T-cell (primary cell): ENCODE data around the gene TAOK3. TPM values are rescaled to one million over a fixed set of nuclear protein-coding genes. Genes with fewer than 3 reads are reported as not detected.
"Not testable (repeated sequence)": the region's sequence is repeated elsewhere in the genome, so short reads cannot be mapped to it uniquely, and the experiment has no call there.

Source experiments
- ATAC-seq, 4 experiments: fragments of 200-7000 bp in 3 of 4; fragments of 150-1000 bp in 1 of 4; cut with Tn5 transposase; replicated peaks in 1 of 4; 1 replicate in 3 of 4; 2 replicates in 1 of 4; pipeline ENCODE4 v1.10.0; 2021; ENCODE audit warnings: moderate library complexity in 3 of 4, mild to moderate bottlenecking in 2 of 4, moderate number of reproducible peaks in 1 of 4
- CTCF ChIA-PET, 2 donors: fragments of 300-600 bp; sonication (Branson Sonifier 250); formaldehyde crosslinking; loops; one replicate each; lab custom pipeline; 2022; ENCODE audit warnings: antibody characterized with exemption in 2 of 2; lab: Charles Lee
- POLR2A ChIA-PET, 2 donors: fragments of 300-600 bp; sonication (Branson Sonifier 250); formaldehyde crosslinking; loops; one replicate each; lab custom pipeline; 2022; ENCODE audit warnings: antibody characterized with exemption in 2 of 2; lab: Charles Lee
- DNase-seq, 35 experiments: peaks; one replicate each; pipeline versions ENCODE4 v3.0.0 to v3.0.0-alpha.2; 2013 to 2023
- H3K27ac ChIP-seq: one replicate; pipeline ENCODE4 v1.5.1; 2013; ENCODE audit warnings: low read length
- H3K27me3 ChIP-seq, 2 experiments: replicated peaks in 1 of 2; 1 replicate in 1 of 2; 2 replicates in 1 of 2; pipeline versions ENCODE4 v1.6.1 to v1.7.0; 2013; ENCODE audit warnings: low read length in 1 of 2, mixed read lengths in 1 of 2; ENCODE audit not compliant: control insufficient read depth in 2 of 2, insufficient read depth in 2 of 2; ENCODE audit errors: extremely low read depth in 1 of 2
- H3K36me3 ChIP-seq, 2 donors: 1 replicate in 1 of 2; 2 replicates in 1 of 2; pipeline versions ENCODE4 v1.6.1 to v1.7.0; 2013; ENCODE audit warnings: low read length in 1 of 2; ENCODE audit not compliant: control insufficient read depth in 2 of 2, insufficient read depth in 1 of 2; ENCODE audit errors: extremely low read depth in 1 of 2
- H3K4me1 ChIP-seq, 2 experiments: 1 replicate in 1 of 2; 2 replicates in 1 of 2; pipeline versions ENCODE4 v1.6.1 to v1.7.0; 2013; ENCODE audit warnings: low read length in 2 of 2, mixed read lengths in 1 of 2; ENCODE audit not compliant: insufficient read depth in 2 of 2, control insufficient read depth in 1 of 2; ENCODE audit errors: extremely low read depth in 1 of 2
- H3K4me3 ChIP-seq, 2 donors: 1 replicate in 1 of 2; 2 replicates in 1 of 2; pipeline versions ENCODE4 v1.5.1 to v1.7.0; 2013; ENCODE audit warnings: mild to moderate bottlenecking in 2 of 2, low read length in 1 of 2, moderate library complexity in 1 of 2; ENCODE audit not compliant: control insufficient read depth in 1 of 2; ENCODE audit errors: extremely low read depth in 1 of 2
- H3K9me3 ChIP-seq: 2 replicates; pipeline ENCODE4 v1.7.0; 2013
- H3K27ac Mint-ChIP-seq, 2 donors: one replicate each; pipeline ENCODE4 v1.8.0; 2020 to 2021; ENCODE audit warnings: mild to moderate bottlenecking in 2 of 2, mixed read lengths in 2 of 2
- H3K27me3 Mint-ChIP-seq, 2 donors: one replicate each; pipeline ENCODE4 v1.8.0; 2021 to 2022; ENCODE audit warnings: mixed read lengths in 2 of 2
- H3K36me3 Mint-ChIP-seq: one replicate; pipeline ENCODE4 v1.8.0; 2021; ENCODE audit warnings: mixed read lengths
- H3K4me1 Mint-ChIP-seq, 3 donors: one replicate each; pipeline ENCODE4 v1.8.0; 2020 to 2022; ENCODE audit warnings: mixed read lengths in 3 of 3, mild to moderate bottlenecking in 1 of 3
- H3K4me3 Mint-ChIP-seq, 3 donors: one replicate each; pipeline ENCODE4 v1.8.0; 2020 to 2022; ENCODE audit warnings: mild to moderate bottlenecking in 3 of 3, mixed read lengths in 3 of 3, moderate library complexity in 3 of 3
- H3K9me3 Mint-ChIP-seq, 3 donors: one replicate each; pipeline ENCODE4 v1.8.0; 2020 to 2022; ENCODE audit warnings: mixed read lengths in 3 of 3
- WGBS: methylation state at CpG from one replicate; pipeline ENCODE4 v1.1.5; 2013; ENCODE audit warnings: missing lambda C conversion rate; ENCODE audit not compliant: insufficient coverage; 5-methylcytosine and 5-hydroxymethylcytosine counted together
- total RNA-seq, 35 experiments: library from RNA in 6 of 35; stranded (reverse) in 6 of 35; fragments of 120-200 nt in 1 of 35; gene quantifications; one replicate each; pipeline versions ENCODE4 v1.2.1 to v1.2.4 and lab custom pipeline; 2013 to 2026

The TAOK3 gene
- total RNA-seq, 5 donors from 2014 or later (not counting 1 experiment from before 2014, with no cell fraction given): 58.7 to 93.6 (median 67.4) TPM

- peak overlapping the region in 1 of 2 donors; percentile 6 for H3K4me3 ChIP-seq
- peak overlapping the region; percentile 76 to 79 for H3K27ac Mint-ChIP-seq
- H3K27me3 Mint-ChIP-seq: no peaks in the 10 kb centered on the region
- 0% methylated on average over 1 of the region's 7 CpGs for WGBS
- CTCF ChIA-PET: interaction anchor here (0.5 to 4.1 kb wide), 8 partner anchors 11 to 174 kb away, joined by 3 to 64 read pairs (median 8); partner anchors contain the start of genes SUDS3 (in 2 of the 2) and TAOK3 (in 1 of the 2)
- peaks cover 0 to 2% of the 10 kb centered on the region in 2 donors for H3K36me3 ChIP-seq
- H3K4me3 Mint-ChIP-seq: peak overlapping the region; percentile 62 to 94 (median 87)
- H3K9me3 Mint-ChIP-seq: no peaks in the 10 kb centered on the region
- peak in 29 of 35 experiments; percentile 20 to 82 (median 46) for DNase-seq
- H3K4me1 ChIP-seq: peaks cover 17 to 25% of the 10 kb centered on the region in 2 experiments
- ATAC-seq: peak; percentile 64 to 75 (median 67)
- peaks cover 58 to 65% (median 63%) of the 10 kb centered on the region in 3 donors for H3K4me1 Mint-ChIP-seq
- peaks cover 15% of the 10 kb centered on the region for H3K36me3 Mint-ChIP-seq
- no peaks in the 10 kb centered on the region for H3K9me3 ChIP-seq
- H3K27ac ChIP-seq: peak overlapping the region; percentile 56
- POLR2A ChIA-PET: interaction anchor here (0.6 to 2.2 kb wide), 4 partner anchors 12 to 192 kb away, joined by 3 to 8 read pairs (median 4); partner anchors contain the start of gene SUDS3 (in 1 of the 2)
- no peaks in the 10 kb centered on the region for H3K27me3 ChIP-seq
These were observed 15.3 kb downstream of the TAOK3 start for GRCh38 chr12:118357257-118358007.

GRCh38 chr12:118356809-118357256 is 15.9 kb downstream of the TAOK3 start:
- CTCF ChIA-PET: interaction anchor here (0.5 to 4.1 kb wide), 7 partner anchors 11 to 174 kb away, joined by 5 to 64 read pairs (median 10); partner anchors contain the start of genes SUDS3 (in 2 of the 2) and TAOK3 (in 1 of the 2)
- peak overlapping the region; percentile 56 for H3K27ac ChIP-seq
- Mint-ChIP-seq H3K36me3 (peaks cover 15% of the 10 kb centered on the region), H3K4me3 (peak overlapping the region; percentile 62 to 94 (median 87)), H3K9me3 (no peaks in the 10 kb centered on the region), H3K27me3 (no peaks in the 10 kb centered on the region), H3K27ac (peak overlapping the region; percentile 21 to 79), H3K4me1 (peaks cover 58 to 64% (median 63%) of the 10 kb centered on the region in 3 donors)
- no peak overlapping the region for H3K4me3 ChIP-seq
- H3K27me3 ChIP-seq: no peaks in the 10 kb centered on the region
- DNase-seq (no peak), ATAC-seq (no peak)
- no CpG with 5 or more reads among the region's 1 CpG for WGBS
- H3K36me3 ChIP-seq: peaks cover 0 to 2% of the 10 kb centered on the region in 2 donors
- no peaks in the 10 kb centered on the region for H3K9me3 ChIP-seq
- peaks cover 17 to 25% of the 10 kb centered on the region in 2 experiments for H3K4me1 ChIP-seq
- POLR2A ChIA-PET: interaction anchor here (0.5 to 0.7 kb wide), 2 partner anchors 48 to 182 kb away, joined by 4 to 10 read pairs; no protein-coding TSS in a partner anchor

- no peak overlapping the region for H3K4me3 ChIP-seq
- Mint-ChIP-seq H3K27ac (no peak overlapping the region), H3K9me3 (no peaks in the 10 kb centered on the region), H3K36me3 (peaks cover 15% of the 10 kb centered on the region), H3K27me3 (no peaks in the 10 kb centered on the region), H3K4me1 (peaks cover 61 to 67% (median 63%) of the 10 kb centered on the region in 3 donors), H3K4me3 (no peak overlapping the region)
- peaks cover 17 to 25% of the 10 kb centered on the region in 2 experiments for H3K4me1 ChIP-seq
- H3K27me3 ChIP-seq: no peaks in the 10 kb centered on the region
- WGBS: no CpG with 5 or more reads among the region's 1 CpG
- peaks cover 0 to 2% of the 10 kb centered on the region in 2 donors for H3K36me3 ChIP-seq
- H3K27ac ChIP-seq: no peak overlapping the region
- DNase-seq: no peak
- H3K9me3 ChIP-seq: no peaks in the 10 kb centered on the region
- ChIA-PET POLR2A (interaction anchor here in 1 of 2 donors (0.6 kb wide), 1 partner anchor 57 kb away, joined by 3 read pairs; no protein-coding TSS in a partner anchor), CTCF (no interaction called here)
- no peak for ATAC-seq
These were observed 16.9 kb downstream of the TAOK3 start for GRCh38 chr12:118355843-118356242.

GRCh38 chr12:118354903-118355302 is 17.8 kb downstream of the TAOK3 start:
- Histone ChIP-seq H3K36me3 (peaks cover 0 to 2% of the 10 kb centered on the region in 2 donors), H3K9me3 (no peaks in the 10 kb centered on the region), H3K4me3 (no peak overlapping the region), H3K4me1 (peaks cover 14 to 25% of the 10 kb centered on the region in 2 experiments), H3K27ac (no peak overlapping the region), H3K27me3 (no peaks in the 10 kb centered on the region)
- peaks cover 66 to 68% (median 67%) of the 10 kb centered on the region in 3 donors for H3K4me1 Mint-ChIP-seq
- H3K27me3 Mint-ChIP-seq: no peaks in the 10 kb centered on the region
- POLR2A ChIA-PET: interaction anchor here in 1 of 2 donors (0.6 kb wide), 1 partner anchor 85 kb away, joined by 4 read pairs; no protein-coding TSS in a partner anchor
- no CpG with 5 or more reads among the region's 1 CpG for WGBS
- CTCF ChIA-PET: interaction anchor here in 1 of 2 donors (0.9 to 1.1 kb wide), 2 partner anchors 23 to 81 kb away, joined by 3 to 5 read pairs; no protein-coding TSS in a partner anchor
- no peaks in the 10 kb centered on the region for H3K9me3 Mint-ChIP-seq
- no peak overlapping the region for H3K27ac Mint-ChIP-seq
- DNase-seq: no peak
- H3K36me3 Mint-ChIP-seq: peaks cover 15% of the 10 kb centered on the region
- H3K4me3 Mint-ChIP-seq: no peak overlapping the region
- no peak for ATAC-seq

- H3K27ac Mint-ChIP-seq, H3K27me3 ChIP-seq, H3K4me3 Mint-ChIP-seq, H3K27me3 Mint-ChIP-seq, H3K27ac ChIP-seq, ATAC-seq, H3K36me3 ChIP-seq, H3K4me3 ChIP-seq, DNase-seq, H3K9me3 Mint-ChIP-seq, H3K9me3 ChIP-seq: not testable (repeated sequence)
- Mint-ChIP-seq H3K36me3 (peaks cover 15% of the 10 kb centered on the region), H3K4me1 (peaks cover 62 to 64% (median 63%) of the 10 kb centered on the region in 3 donors)
- ChIA-PET CTCF (interaction anchor here in 1 of 2 donors (0.9 to 1.1 kb wide), 2 partner anchors 23 to 81 kb away, joined by 3 to 5 read pairs; no protein-coding TSS in a partner anchor), POLR2A (interaction anchor here in 1 of 2 donors (0.6 kb wide), 1 partner anchor 84 kb away, joined by 4 read pairs; no protein-coding TSS in a partner anchor)
- H3K4me1 ChIP-seq: peaks cover 11 to 23% of the 10 kb centered on the region in 2 experiments
- no CpG with 5 or more reads among the region's 4 CpGs for WGBS
These were observed 18.2 kb downstream of the TAOK3 start for GRCh38 chr12:118354503-118354902.

- H3K27me3 Mint-ChIP-seq: no peaks in the 10 kb centered on the region
- Histone ChIP-seq H3K4me3 (no peak overlapping the region), H3K27me3 (no peaks in the 10 kb centered on the region), H3K27ac (no peak overlapping the region), H3K4me1 (peaks cover 11 to 20% of the 10 kb centered on the region in 2 experiments), H3K36me3 (peaks cover 0 to 2% of the 10 kb centered on the region in 2 donors), H3K9me3 (no peaks in the 10 kb centered on the region)
- DNase-seq (no peak), ATAC-seq (no peak)
- peaks cover 15% of the 10 kb centered on the region for H3K36me3 Mint-ChIP-seq
- peaks cover 56 to 60% (median 60%) of the 10 kb centered on the region in 3 donors for H3K4me1 Mint-ChIP-seq
- WGBS: no CpG with 5 or more reads among the region's 4 CpGs
- H3K9me3 Mint-ChIP-seq: no peaks in the 10 kb centered on the region
- H3K4me3 Mint-ChIP-seq: no peak overlapping the region
- ChIA-PET POLR2A (no interaction called here), CTCF (interaction anchor here in 1 of 2 donors (1.2 kb wide), 1 partner anchor 22 kb away, joined by 3 read pairs; no protein-coding TSS in a partner anchor)
- H3K27ac Mint-ChIP-seq: no peak overlapping the region
These were observed 19.0 kb downstream of the TAOK3 start for GRCh38 chr12:118353721-118354120.
